ENCODE measurements around the gene COL8A2. TPM values are rescaled to one million over a fixed set of nuclear protein-coding genes. Genes with fewer than 3 reads are reported as not detected.

The COL8A2 gene
- total RNA-seq, 1 experiment from 2014 or later = not detected

- Mint-ChIP-seq H3K36me3 (ENCODE audit: insufficient read depth, unreplicated experiment) (peaks cover 5% of the 10 kb centered on the region), H3K4me1 (ENCODE audit: insufficient read depth, unreplicated experiment) (no peaks in the 10 kb centered on the region), H3K4me3 (ENCODE audit: unreplicated experiment) (peak overlapping the region; percentile 23), H3K9me3 (ENCODE audit: unreplicated experiment) (no peaks in the 10 kb centered on the region), H3K27ac (ENCODE audit: low read depth, unreplicated experiment) (no peak overlapping the region), H3K27me3 (ENCODE audit: insufficient read depth, unreplicated experiment) (peaks cover 21% of the 10 kb centered on the region)
- intact Hi-C loops (cut with micrococcal nuclease) = no loop called here
- no peak for TF ChIP-seq CTCF (IDR thresholded peaks at IDR 0.05; ENCODE audit: unreplicated experiment)
- ChIA-PET POLR2A (no interaction called here), CTCF (no interaction called here)
- BruUV-seq (replicated peaks) = no TSS peak
- DNase-seq (ENCODE audit: unreplicated experiment) = no peak
Observed at GRCh38 chr1:36124404-36125128, 456 bp downstream of the COL8A2 start.

- Mint-ChIP-seq H3K27me3 (ENCODE audit: insufficient read depth, unreplicated experiment) (peaks cover 21% of the 10 kb centered on the region), H3K9me3 (ENCODE audit: unreplicated experiment) (no peaks in the 10 kb centered on the region), H3K36me3 (ENCODE audit: insufficient read depth, unreplicated experiment) (no peaks in the 10 kb centered on the region), H3K4me1 (ENCODE audit: insufficient read depth, unreplicated experiment) (no peaks in the 10 kb centered on the region), H3K4me3 (ENCODE audit: unreplicated experiment) (no peak overlapping the region), H3K27ac (ENCODE audit: low read depth, unreplicated experiment) (no peak overlapping the region)
- POLR2A ChIA-PET = no interaction called here
- intact Hi-C loops (cut with micrococcal nuclease) = no loop called here
- no peak for DNase-seq (ENCODE audit: unreplicated experiment)
- no TSS peak for BruUV-seq (replicated peaks)
- TF ChIP-seq CTCF (IDR thresholded peaks at IDR 0.05; ENCODE audit: unreplicated experiment) = no peak
- CTCF ChIA-PET = no interaction called here
Observed at GRCh38 chr1:36123356-36123755, 1.7 kb downstream of the COL8A2 start.

GRCh38 chr1:36122062-36123030, 2.7 kb downstream of the COL8A2 start:
- Mint-ChIP-seq H3K27me3 (ENCODE audit: insufficient read depth, unreplicated experiment) (peaks cover 21% of the 10 kb centered on the region), H3K4me1 (ENCODE audit: insufficient read depth, unreplicated experiment) (no peaks in the 10 kb centered on the region), H3K27ac (ENCODE audit: low read depth, unreplicated experiment) (no peak overlapping the region), H3K36me3 (ENCODE audit: insufficient read depth, unreplicated experiment) (no peaks in the 10 kb centered on the region), H3K9me3 (ENCODE audit: unreplicated experiment) (no peaks in the 10 kb centered on the region), H3K4me3 (ENCODE audit: unreplicated experiment) (no peak overlapping the region)
- ChIA-PET POLR2A (interaction anchor here (0.7 kb wide), 1 partner anchor 102 kb away, joined by 3 read pairs; the partner anchor contains the start of gene THRAP3), CTCF (interaction anchor here (0.6 to 0.9 kb wide), 3 partner anchors 10 to 22 kb away, joined by 3 to 5 read pairs (median 3); no protein-coding TSS in a partner anchor)
- TF ChIP-seq CTCF (IDR thresholded peaks at IDR 0.05; ENCODE audit: unreplicated experiment) = no peak
- BruUV-seq (replicated peaks) = no TSS peak
- intact Hi-C loops (cut with micrococcal nuclease) = no loop called here
- no peak for DNase-seq (ENCODE audit: unreplicated experiment)

GRCh38 chr1:36119456-36119855, 5.6 kb downstream of the COL8A2 start:
- no TSS peak for BruUV-seq (replicated peaks)
- no peak overlapping the region for H3K4me3 Mint-ChIP-seq (ENCODE audit: unreplicated experiment)
- no peaks in the 10 kb centered on the region for H3K9me3 Mint-ChIP-seq (ENCODE audit: unreplicated experiment)
- POLR2A ChIA-PET = interaction anchor here (0.6 to 1.1 kb wide), 2 partner anchors 30 to 78 kb away, joined by 3 read pairs; partner anchors contain the start of gene TRAPPC3
- CTCF ChIA-PET = interaction anchor here (0.9 to 1.7 kb wide), 3 partner anchors 12 to 29 kb away, joined by 3 to 4 read pairs (median 3); no protein-coding TSS in a partner anchor
- intact Hi-C loops (cut with micrococcal nuclease) = no loop called here
- no peak for TF ChIP-seq CTCF (IDR thresholded peaks at IDR 0.05; ENCODE audit: unreplicated experiment)
- no peak overlapping the region for H3K27ac Mint-ChIP-seq (ENCODE audit: low read depth, unreplicated experiment)
- H3K4me1 Mint-ChIP-seq (ENCODE audit: insufficient read depth, unreplicated experiment) = no peaks in the 10 kb centered on the region
- H3K27me3 Mint-ChIP-seq (ENCODE audit: insufficient read depth, unreplicated experiment) = peaks cover 16% of the 10 kb centered on the region
- H3K36me3 Mint-ChIP-seq (ENCODE audit: insufficient read depth, unreplicated experiment) = no peaks in the 10 kb centered on the region
- no peak for DNase-seq (ENCODE audit: unreplicated experiment)
